ENCODE measurements around the gene PPP1R11.

DNA sequence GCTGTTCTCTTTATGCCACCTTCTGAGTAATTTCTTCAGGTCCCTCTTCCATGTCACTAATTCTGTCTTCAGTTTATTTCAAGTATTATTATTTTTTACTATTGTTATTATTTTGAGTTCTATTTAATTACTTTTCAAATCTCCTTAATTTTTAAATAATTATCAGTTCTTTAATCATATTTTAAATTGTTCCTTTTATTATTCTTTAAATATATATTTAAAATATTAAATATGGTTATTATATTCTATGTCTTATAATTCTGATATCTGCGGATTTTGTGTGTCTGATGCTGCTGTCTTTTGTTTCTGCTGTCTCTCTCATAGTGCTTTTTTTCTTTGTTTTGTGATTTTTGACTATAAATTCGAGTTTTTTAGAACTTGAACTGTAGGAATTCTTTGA, 3.7 kb upstream of the PPP1R11 start:
- TF ChIP-seq, protein P1, sequence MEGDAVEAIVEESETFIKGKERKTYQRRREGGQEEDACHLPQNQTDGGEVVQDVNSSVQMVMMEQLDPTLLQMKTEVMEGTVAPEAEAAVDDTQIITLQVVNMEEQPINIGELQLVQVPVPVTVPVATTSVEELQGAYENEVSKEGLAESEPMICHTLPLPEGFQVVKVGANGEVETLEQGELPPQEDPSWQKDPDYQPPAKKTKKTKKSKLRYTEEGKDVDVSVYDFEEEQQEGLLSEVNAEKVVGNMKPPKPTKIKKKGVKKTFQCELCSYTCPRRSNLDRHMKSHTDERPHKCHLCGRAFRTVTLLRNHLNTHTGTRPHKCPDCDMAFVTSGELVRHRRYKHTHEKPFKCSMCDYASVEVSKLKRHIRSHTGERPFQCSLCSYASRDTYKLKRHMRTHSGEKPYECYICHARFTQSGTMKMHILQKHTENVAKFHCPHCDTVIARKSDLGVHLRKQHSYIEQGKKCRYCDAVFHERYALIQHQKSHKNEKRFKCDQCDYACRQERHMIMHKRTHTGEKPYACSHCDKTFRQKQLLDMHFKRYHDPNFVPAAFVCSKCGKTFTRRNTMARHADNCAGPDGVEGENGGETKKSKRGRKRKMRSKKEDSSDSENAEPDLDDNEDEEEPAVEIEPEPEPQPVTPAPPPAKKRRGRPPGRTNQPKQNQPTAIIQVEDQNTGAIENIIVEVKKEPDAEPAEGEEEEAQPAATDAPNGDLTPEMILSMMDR (IDR thresholded peaks at IDR 0.05) = no peak
- TF ChIP-seq POLR2A (IDR thresholded peaks at IDR 0.05) = no peak
- no peak for TF ChIP-seq POLR2AphosphoS5 (IDR thresholded peaks at IDR 0.05; ENCODE audit: insufficient read depth in 1 of 2, low read depth in 1 of 2)

All from vagina (tissue), 2 donors.